ENCODE results near the gene SPOPL. TPM values are rescaled to one million over a fixed set of nuclear protein-coding genes. Genes with fewer than 3 reads are reported as not detected.

SPOPL gene
- total RNA-seq, 1 donor from 2014 or later: 29.7 TPM

DNA sequence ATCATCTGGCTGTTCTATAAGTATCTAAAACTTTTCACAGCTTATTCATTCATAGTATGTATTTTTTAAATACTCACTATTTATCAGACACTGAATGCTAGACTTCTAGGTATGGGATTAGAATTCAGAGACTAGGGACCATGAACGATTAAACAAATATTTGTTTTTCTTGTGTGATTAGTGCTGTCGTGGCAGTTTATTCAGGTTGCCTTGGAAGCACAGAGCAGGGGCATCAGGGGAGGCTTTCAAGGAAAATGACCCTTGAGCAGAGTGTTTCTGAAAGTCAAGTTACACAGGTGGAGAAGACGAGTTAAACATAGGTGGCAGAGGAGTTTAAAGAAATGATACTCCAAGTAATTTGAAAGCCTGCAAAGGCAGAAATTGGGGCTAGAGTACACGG is 5.7 kb downstream of the SPOPL start:
- H3K9me3 Mint-ChIP-seq (ENCODE audit: low read depth): no peaks in the 10 kb centered on the region
- peak overlapping the region; percentile 35 for H3K4me3 Mint-ChIP-seq (ENCODE audit: low read depth)
- H3K27me3 Mint-ChIP-seq: no peaks in the 10 kb centered on the region
- H3K4me1 Mint-ChIP-seq (ENCODE audit: low read depth): peaks cover 53% of the 10 kb centered on the region
- peaks cover 6% of the 10 kb centered on the region for H3K36me3 Mint-ChIP-seq (ENCODE audit: insufficient read depth)
- peak overlapping the region; percentile 60 for H3K27ac Mint-ChIP-seq
- TF ChIP-seq, protein P1, sequence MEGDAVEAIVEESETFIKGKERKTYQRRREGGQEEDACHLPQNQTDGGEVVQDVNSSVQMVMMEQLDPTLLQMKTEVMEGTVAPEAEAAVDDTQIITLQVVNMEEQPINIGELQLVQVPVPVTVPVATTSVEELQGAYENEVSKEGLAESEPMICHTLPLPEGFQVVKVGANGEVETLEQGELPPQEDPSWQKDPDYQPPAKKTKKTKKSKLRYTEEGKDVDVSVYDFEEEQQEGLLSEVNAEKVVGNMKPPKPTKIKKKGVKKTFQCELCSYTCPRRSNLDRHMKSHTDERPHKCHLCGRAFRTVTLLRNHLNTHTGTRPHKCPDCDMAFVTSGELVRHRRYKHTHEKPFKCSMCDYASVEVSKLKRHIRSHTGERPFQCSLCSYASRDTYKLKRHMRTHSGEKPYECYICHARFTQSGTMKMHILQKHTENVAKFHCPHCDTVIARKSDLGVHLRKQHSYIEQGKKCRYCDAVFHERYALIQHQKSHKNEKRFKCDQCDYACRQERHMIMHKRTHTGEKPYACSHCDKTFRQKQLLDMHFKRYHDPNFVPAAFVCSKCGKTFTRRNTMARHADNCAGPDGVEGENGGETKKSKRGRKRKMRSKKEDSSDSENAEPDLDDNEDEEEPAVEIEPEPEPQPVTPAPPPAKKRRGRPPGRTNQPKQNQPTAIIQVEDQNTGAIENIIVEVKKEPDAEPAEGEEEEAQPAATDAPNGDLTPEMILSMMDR (IDR thresholded peaks at IDR 0.05; ENCODE audit: unreplicated experiment): no peak
- DNase-seq (ENCODE audit: low spot score, unreplicated experiment): no peak

DNA sequence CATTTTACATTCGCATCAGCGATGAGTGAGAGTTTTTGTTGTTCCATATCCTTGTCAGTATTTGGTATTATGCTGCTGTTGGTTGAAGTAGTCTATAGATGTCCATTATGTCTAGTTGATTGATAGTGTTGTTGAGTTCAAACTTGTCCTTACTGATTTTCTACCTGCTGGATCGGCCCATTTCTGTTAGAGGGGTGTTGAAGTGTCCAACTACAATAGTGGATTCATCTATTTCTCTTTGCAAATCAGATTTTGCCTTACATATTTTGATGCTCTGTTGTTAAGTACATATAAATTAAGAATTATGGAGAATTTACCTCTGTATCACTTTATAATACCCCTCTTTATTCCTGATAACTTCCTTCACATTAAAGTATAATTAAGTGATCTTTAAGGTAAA is 8.7 kb downstream of the SPOPL start:
- Mint-ChIP-seq H3K27me3 (no peaks in the 10 kb centered on the region), H3K4me3 (ENCODE audit: low read depth) (no peak overlapping the region), H3K27ac (no peak overlapping the region), H3K9me3 (ENCODE audit: low read depth) (peaks cover 5% of the 10 kb centered on the region), H3K36me3 (ENCODE audit: insufficient read depth) (peaks cover 10% of the 10 kb centered on the region), H3K4me1 (ENCODE audit: low read depth) (peaks cover 42% of the 10 kb centered on the region)
- no peak for DNase-seq (ENCODE audit: low spot score, unreplicated experiment)
- TF ChIP-seq, protein P1 (IDR thresholded peaks at IDR 0.05; ENCODE audit: unreplicated experiment): no peak

DNA sequence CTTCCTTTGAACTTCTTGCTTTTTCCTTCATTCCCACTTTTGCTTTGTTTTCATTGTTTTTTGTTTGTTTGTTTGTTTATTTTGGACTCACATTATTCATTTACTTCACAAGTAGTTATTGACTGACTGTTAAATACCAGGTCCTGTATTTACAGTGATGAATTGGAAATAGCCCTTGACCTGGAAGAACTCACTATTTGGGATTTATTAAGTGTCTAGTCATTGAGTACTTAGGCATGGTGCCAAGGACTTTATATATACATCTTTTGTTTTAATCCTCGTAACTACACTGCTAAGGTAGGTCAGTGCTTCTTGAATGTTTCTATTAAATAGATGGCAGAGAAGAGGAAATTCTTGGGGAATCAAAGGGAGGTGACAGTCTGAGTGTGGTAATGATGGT is 11.1 kb downstream of the SPOPL start:
- TF ChIP-seq, protein P1 (IDR thresholded peaks at IDR 0.05; ENCODE audit: unreplicated experiment): no peak
- Mint-ChIP-seq H3K9me3 (ENCODE audit: low read depth) (peaks cover 8% of the 10 kb centered on the region), H3K36me3 (ENCODE audit: insufficient read depth) (peaks cover 16% of the 10 kb centered on the region), H3K4me3 (ENCODE audit: low read depth) (no peak overlapping the region), H3K4me1 (ENCODE audit: low read depth) (peaks cover 37% of the 10 kb centered on the region), H3K27me3 (no peaks in the 10 kb centered on the region), H3K27ac (peak overlapping the region; percentile 43)
- DNase-seq (ENCODE audit: low spot score, unreplicated experiment): no peak

DNA sequence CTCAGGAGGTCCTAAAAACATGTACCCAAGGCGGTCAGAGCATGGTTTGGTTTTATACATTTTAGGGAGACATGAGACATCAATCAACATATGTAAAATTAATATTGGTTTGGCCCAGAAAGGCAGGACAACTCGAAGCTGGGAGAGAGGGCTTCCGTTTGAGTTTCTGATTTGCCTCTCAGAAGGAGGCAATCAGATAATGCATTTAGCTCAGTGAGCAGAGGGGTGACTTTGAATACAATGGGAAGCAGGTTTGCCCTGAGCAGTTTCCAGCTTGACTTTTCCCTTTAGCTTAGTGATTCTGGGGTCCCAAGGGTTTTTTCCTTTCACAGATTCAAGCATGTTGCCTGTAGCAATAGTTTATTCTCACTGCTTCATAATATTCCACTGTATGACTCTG is 12.6 kb downstream of the SPOPL start:
- Mint-ChIP-seq H3K27ac (peak overlapping the region; percentile 72), H3K9me3 (ENCODE audit: low read depth) (peaks cover 8% of the 10 kb centered on the region), H3K36me3 (ENCODE audit: insufficient read depth) (peaks cover 16% of the 10 kb centered on the region), H3K27me3 (no peaks in the 10 kb centered on the region), H3K4me1 (ENCODE audit: low read depth) (peaks cover 32% of the 10 kb centered on the region), H3K4me3 (ENCODE audit: low read depth) (no peak overlapping the region)
- TF ChIP-seq, protein P1 (IDR thresholded peaks at IDR 0.05; ENCODE audit: unreplicated experiment): no peak
- DNase-seq (ENCODE audit: low spot score, unreplicated experiment): no peak

DNA sequence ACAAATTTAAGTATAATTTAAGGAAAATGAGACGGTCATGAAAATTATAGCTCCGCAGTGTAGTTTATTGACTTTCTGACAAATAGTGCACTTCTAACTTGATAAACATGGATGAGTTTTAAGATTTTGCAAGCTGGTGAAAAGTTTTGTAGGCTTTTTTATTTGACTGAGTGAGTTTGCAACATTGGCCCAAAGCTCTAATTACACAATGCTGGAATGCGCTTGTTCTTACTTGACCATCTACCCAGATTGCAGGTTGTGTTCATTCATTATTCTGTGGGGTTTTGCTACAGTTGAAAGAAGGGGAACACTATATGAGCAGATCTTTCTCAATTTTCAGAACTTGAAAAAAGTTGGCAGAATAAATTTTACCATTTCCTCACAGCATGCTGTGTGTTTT is 13.5 kb downstream of the SPOPL start:
- no peak for DNase-seq (ENCODE audit: low spot score, unreplicated experiment)
- peaks cover 31% of the 10 kb centered on the region for H3K4me1 Mint-ChIP-seq (ENCODE audit: low read depth)
- H3K4me3 Mint-ChIP-seq (ENCODE audit: low read depth): no peak overlapping the region
- peaks cover 14% of the 10 kb centered on the region for H3K36me3 Mint-ChIP-seq (ENCODE audit: insufficient read depth)
- H3K27me3 Mint-ChIP-seq: no peaks in the 10 kb centered on the region
- H3K27ac Mint-ChIP-seq: no peak overlapping the region
- TF ChIP-seq, protein P1 (IDR thresholded peaks at IDR 0.05; ENCODE audit: unreplicated experiment): no peak
- peaks cover 8% of the 10 kb centered on the region for H3K9me3 Mint-ChIP-seq (ENCODE audit: low read depth)

Data from progenitor cell of endocrine pancreas (in vitro differentiated cells).